Lower leg skin (tissue), 3 donors: Measurements from ENCODE around the gene GCHFR.

Source experiments
- CTCF ChIP-seq, 3 donors: fragments of 450-650 bp; IDR thresholded peaks; one replicate each; pipeline ENCODE4 v1.5.1; 2016; ENCODE audit warnings: antibody characterized with exemption in 3 of 3, mild to moderate bottlenecking in 3 of 3, moderate library complexity in 2 of 3
- POLR2A ChIP-seq, 2 donors: fragments of 450-650 bp; IDR thresholded peaks; one replicate each; pipeline ENCODE4 v1.6.1; 2016 to 2017; ENCODE audit warnings: antibody characterized with exemption in 2 of 2, mild to moderate bottlenecking in 1 of 2, moderate library complexity in 1 of 2

DNA sequence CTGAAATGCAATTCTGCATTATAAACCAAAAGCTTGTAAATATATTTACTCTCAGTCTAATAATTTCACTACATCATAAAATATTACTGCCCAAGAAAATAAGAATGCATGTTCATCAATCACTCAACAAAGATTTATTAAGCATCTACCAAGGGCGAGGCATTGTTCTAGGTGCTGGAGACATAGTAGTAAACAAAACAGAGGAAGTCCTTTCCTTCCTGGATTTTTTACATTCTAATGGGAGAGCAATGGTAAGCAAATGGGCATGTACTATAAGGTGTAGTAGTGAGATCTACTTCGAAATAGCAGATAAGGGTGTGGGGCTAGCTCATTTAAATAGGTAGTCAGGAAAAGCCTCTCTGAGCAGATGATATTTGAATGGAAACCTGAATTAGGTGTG lies 32.2 kb downstream of the GCHFR start:
- TF ChIP-seq CTCF (IDR thresholded peaks at IDR 0.05), result no peak
- no peak for TF ChIP-seq POLR2A (IDR thresholded peaks at IDR 0.05)
